GM12874 (cell line): ENCODE measurements around the gene LAMP1.

ENCODE experiments used
- CTCF ChIP-seq: IDR thresholded peaks from 2 replicates; pipeline ENCODE4 v1.5.1; 2011; ENCODE audit warnings: low read depth, mild to moderate bottlenecking, control low read depth, low read length, moderate library complexity; ENCODE audit not compliant: insufficient read depth

Gene LAMP1

GRCh38 chr13:113364901-113365582, 68.0 kb downstream of the LAMP1 start:
- TF ChIP-seq CTCF = no peak

GRCh38 chr13:113365583-113365970, 68.5 kb downstream of the LAMP1 start:
- TF ChIP-seq CTCF = no peak

DNA sequence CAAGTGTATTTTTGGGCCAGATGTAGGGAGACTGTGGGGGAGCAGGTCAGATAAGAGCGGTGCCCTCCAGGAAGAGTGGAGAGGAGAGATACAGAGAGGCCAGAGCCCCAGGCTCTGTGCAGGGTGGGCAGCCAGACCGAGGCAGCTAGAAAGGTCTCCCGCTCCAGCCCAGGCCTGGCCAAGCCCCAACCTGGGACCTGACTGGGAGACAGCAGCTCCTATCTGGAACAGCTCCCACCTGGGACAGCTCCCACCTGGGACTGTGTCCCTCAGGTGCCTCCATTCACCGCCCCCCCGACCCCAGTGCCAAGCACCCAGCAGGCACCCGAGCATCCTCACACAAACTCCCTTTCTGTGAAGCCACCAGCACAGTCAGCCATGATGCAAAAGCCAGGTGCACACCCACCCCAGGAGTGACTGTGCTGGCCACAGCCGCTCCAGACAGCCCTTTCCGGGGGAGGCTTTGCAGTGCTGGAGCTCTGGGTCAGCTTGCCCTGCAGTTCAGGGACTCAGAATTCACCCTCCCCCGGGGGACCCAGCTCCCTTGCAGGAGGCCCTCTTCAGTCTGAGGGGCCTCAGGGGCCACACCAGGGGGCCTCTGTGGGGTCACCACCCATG, 69.0 kb downstream of the LAMP1 start:
- TF ChIP-seq CTCF = no peak

- TF ChIP-seq CTCF = no peak
Measured at GRCh38 chr13:113367020-113367560, 70.1 kb downstream of the LAMP1 start.

GRCh38 chr13:113367771-113368170, 70.7 kb downstream of the LAMP1 start:
- TF ChIP-seq CTCF = no peak

GRCh38 chr13:113369189-113369588, 72.2 kb downstream of the LAMP1 start:
- no peak for TF ChIP-seq CTCF

GRCh38 chr13:113369881-113370280, 72.8 kb downstream of the LAMP1 start:
- no peak for TF ChIP-seq CTCF
